ENCODE results near the gene ADCY7. TPM values are rescaled to one million over a fixed set of nuclear protein-coding genes. Genes with fewer than 3 reads are reported as not detected.

Gene ADCY7
- total RNA-seq, 2 donors from 2014 or later: 67.5 to 97.1 TPM

- Mint-ChIP-seq H3K9me3 (peaks cover 0 to 2% of the 10 kb centered on the region in 2 donors), H3K36me3 (ENCODE audit: insufficient read depth in 2 of 2) (peaks cover 7 to 13% of the 10 kb centered on the region in 2 donors), H3K4me3 (peak overlapping the region; percentile 96 to 99), H3K27me3 (ENCODE audit: low read depth) (no peaks in the 10 kb centered on the region), H3K4me1 (ENCODE audit: low read depth) (peaks cover 95% of the 10 kb centered on the region), H3K27ac (peak overlapping the region; percentile 99)
- ATAC-seq (replicated peaks in 1 of 2): peak; percentile 15 to 21
- DNase-seq: peak; percentile 53 to 55
Observed at GRCh38 chr16:50273888-50274325, 7.6 kb downstream of the ADCY7 start.

GRCh38 chr16:50274326-50275097, 8.2 kb downstream of the ADCY7 start:
- Mint-ChIP-seq H3K36me3 (ENCODE audit: insufficient read depth in 2 of 2) (peaks cover 7 to 13% of the 10 kb centered on the region in 2 donors), H3K9me3 (peaks cover 0 to 2% of the 10 kb centered on the region in 2 donors), H3K27me3 (ENCODE audit: low read depth) (no peaks in the 10 kb centered on the region), H3K4me3 (peak overlapping the region; percentile 96 to 99), H3K27ac (peak overlapping the region; percentile 99), H3K4me1 (ENCODE audit: low read depth) (peaks cover 95% of the 10 kb centered on the region)
- ATAC-seq (replicated peaks in 1 of 2) (peak; percentile 43 to 53), DNase-seq (peak; percentile 55 to 67)

GRCh38 chr16:50275098-50275415, 8.7 kb downstream of the ADCY7 start:
- peaks cover 95% of the 10 kb centered on the region for H3K4me1 Mint-ChIP-seq (ENCODE audit: low read depth)
- ATAC-seq (replicated peaks in 1 of 2) (no peak), DNase-seq (no peak)
- peak overlapping the region; percentile 99 for H3K27ac Mint-ChIP-seq
- peaks cover 0 to 2% of the 10 kb centered on the region in 2 donors for H3K9me3 Mint-ChIP-seq
- H3K4me3 Mint-ChIP-seq: peak overlapping the region; percentile 96 to 99
- no peaks in the 10 kb centered on the region for H3K27me3 Mint-ChIP-seq (ENCODE audit: low read depth)
- H3K36me3 Mint-ChIP-seq (ENCODE audit: insufficient read depth in 2 of 2): peaks cover 7 to 13% of the 10 kb centered on the region in 2 donors

GRCh38 chr16:50275428-50276325, 9.3 kb downstream of the ADCY7 start:
- Mint-ChIP-seq H3K27me3 (ENCODE audit: low read depth) (no peaks in the 10 kb centered on the region), H3K4me1 (ENCODE audit: low read depth) (peaks cover 95% of the 10 kb centered on the region), H3K9me3 (peaks cover 0 to 2% of the 10 kb centered on the region in 2 donors), H3K27ac (peak overlapping the region; percentile 99), H3K4me3 (peak overlapping the region; percentile 96 to 99), H3K36me3 (ENCODE audit: insufficient read depth in 2 of 2) (peaks cover 9 to 18% of the 10 kb centered on the region in 2 donors)
- DNase-seq: no peak
- ATAC-seq (replicated peaks in 1 of 2): no peak

GRCh38 chr16:50276326-50276640, 9.9 kb downstream of the ADCY7 start:
- no peak overlapping the region for H3K27ac Mint-ChIP-seq
- peaks cover 0 to 2% of the 10 kb centered on the region in 2 donors for H3K9me3 Mint-ChIP-seq
- DNase-seq: no peak
- H3K27me3 Mint-ChIP-seq (ENCODE audit: low read depth): no peaks in the 10 kb centered on the region
- H3K4me1 Mint-ChIP-seq (ENCODE audit: low read depth): peaks cover 94% of the 10 kb centered on the region
- no peak for ATAC-seq (replicated peaks in 1 of 2)
- H3K4me3 Mint-ChIP-seq: peak overlapping the region in 1 of 2 donors; percentile 18
- peaks cover 9 to 18% of the 10 kb centered on the region in 2 donors for H3K36me3 Mint-ChIP-seq (ENCODE audit: insufficient read depth in 2 of 2)

- ATAC-seq (replicated peaks in 1 of 2) (peak; percentile 68 to 71), DNase-seq (no peak)
- Mint-ChIP-seq H3K36me3 (ENCODE audit: insufficient read depth in 2 of 2) (peaks cover 9 to 18% of the 10 kb centered on the region in 2 donors), H3K9me3 (peaks cover 0 to 2% of the 10 kb centered on the region in 2 donors), H3K4me3 (peak overlapping the region; percentile 45 to 68), H3K4me1 (ENCODE audit: low read depth) (peaks cover 93% of the 10 kb centered on the region), H3K27ac (peak overlapping the region; percentile 96), H3K27me3 (ENCODE audit: low read depth) (no peaks in the 10 kb centered on the region)
Observed at GRCh38 chr16:50276801-50277555, 10.6 kb downstream of the ADCY7 start.

- Mint-ChIP-seq H3K4me1 (ENCODE audit: low read depth) (peaks cover 95% of the 10 kb centered on the region), H3K27me3 (ENCODE audit: low read depth) (no peaks in the 10 kb centered on the region), H3K36me3 (ENCODE audit: insufficient read depth in 2 of 2) (peaks cover 9 to 17% of the 10 kb centered on the region in 2 donors), H3K27ac (peak overlapping the region; percentile 96), H3K4me3 (peak overlapping the region; percentile 45 to 68), H3K9me3 (peaks cover 0 to 2% of the 10 kb centered on the region in 2 donors)
- no peak for ATAC-seq (replicated peaks in 1 of 2)
- DNase-seq: no peak
Observed at GRCh38 chr16:50278251-50278650, 11.9 kb downstream of the ADCY7 start.

GRCh38 chr16:50279504-50279865, 13.1 kb downstream of the ADCY7 start:
- peaks cover 9 to 16% of the 10 kb centered on the region in 2 donors for H3K36me3 Mint-ChIP-seq (ENCODE audit: insufficient read depth in 2 of 2)
- no peak overlapping the region for H3K4me3 Mint-ChIP-seq
- peaks cover 90% of the 10 kb centered on the region for H3K4me1 Mint-ChIP-seq (ENCODE audit: low read depth)
- ATAC-seq (replicated peaks in 1 of 2): no peak
- no peaks in the 10 kb centered on the region for H3K27me3 Mint-ChIP-seq (ENCODE audit: low read depth)
- peak overlapping the region; percentile 7 for H3K27ac Mint-ChIP-seq
- H3K9me3 Mint-ChIP-seq: peaks cover 0 to 2% of the 10 kb centered on the region in 2 donors
- no peak for DNase-seq

- Mint-ChIP-seq H3K36me3 (ENCODE audit: insufficient read depth in 2 of 2) (peaks cover 9 to 19% of the 10 kb centered on the region in 2 donors), H3K27ac (no peak overlapping the region), H3K9me3 (peaks cover 0 to 2% of the 10 kb centered on the region in 2 donors), H3K27me3 (ENCODE audit: low read depth) (no peaks in the 10 kb centered on the region), H3K4me1 (ENCODE audit: low read depth) (peaks cover 81% of the 10 kb centered on the region), H3K4me3 (peak overlapping the region; percentile 72 to 80)
- DNase-seq (no peak), ATAC-seq (replicated peaks in 1 of 2) (no peak)
Observed at GRCh38 chr16:50280932-50281331, 14.6 kb downstream of the ADCY7 start.

GRCh38 chr16:50281391-50282009, 15.1 kb downstream of the ADCY7 start:
- ATAC-seq (replicated peaks in 1 of 2): peak in 1 of 2 donors; percentile 8
- peaks cover 12 to 22% of the 10 kb centered on the region in 2 donors for H3K36me3 Mint-ChIP-seq (ENCODE audit: insufficient read depth in 2 of 2)
- H3K4me1 Mint-ChIP-seq (ENCODE audit: low read depth): peaks cover 77% of the 10 kb centered on the region
- H3K27ac Mint-ChIP-seq: peak overlapping the region; percentile 85
- DNase-seq: no peak
- peak overlapping the region; percentile 72 to 80 for H3K4me3 Mint-ChIP-seq
- no peaks in the 10 kb centered on the region for H3K27me3 Mint-ChIP-seq (ENCODE audit: low read depth)
- peaks cover 0 to 2% of the 10 kb centered on the region in 2 donors for H3K9me3 Mint-ChIP-seq

GRCh38 chr16:50282010-50282538, 15.7 kb downstream of the ADCY7 start:
- H3K27ac Mint-ChIP-seq: peak overlapping the region; percentile 85
- DNase-seq: peak; percentile 62 to 64
- peaks cover 72% of the 10 kb centered on the region for H3K4me1 Mint-ChIP-seq (ENCODE audit: low read depth)
- peak; percentile 61 to 64 for ATAC-seq (replicated peaks in 1 of 2)
- H3K36me3 Mint-ChIP-seq (ENCODE audit: insufficient read depth in 2 of 2): peaks cover 14 to 25% of the 10 kb centered on the region in 2 donors
- H3K27me3 Mint-ChIP-seq (ENCODE audit: low read depth): no peaks in the 10 kb centered on the region
- H3K9me3 Mint-ChIP-seq: peaks cover 0 to 2% of the 10 kb centered on the region in 2 donors
- peak overlapping the region; percentile 72 to 80 for H3K4me3 Mint-ChIP-seq
